CD8-positive, alpha-beta memory T cell (primary cell): Measurements from ENCODE around the gene TTYH3. TPM values are rescaled to one million over a fixed set of nuclear protein-coding genes. Genes with fewer than 3 reads are reported as not detected.

Experiments
- CTCF ChIA-PET: fragments of 350-600 bp; sonication (Branson Sonifier 250); formaldehyde crosslinking; loops from one replicate; lab custom pipeline; 2021; ENCODE audit warnings: antibody characterized with exemption; lab: Charles Lee
- POLR2A ChIA-PET: fragments of 350-600 bp; sonication (Branson Sonifier 250); formaldehyde crosslinking; loops from one replicate; lab custom pipeline; 2021; ENCODE audit warnings: antibody characterized with exemption; lab: Charles Lee
- DNase-seq, 5 donors: peaks; one replicate each; pipeline versions ENCODE4 v3.0.0 to v3.0.0-alpha.2; 2020 to 2022; ENCODE audit warnings: mixed read lengths in 1 of 5
- H3K27ac ChIP-seq: one replicate; pipeline ENCODE4 v1.7.0; 2013; ENCODE audit warnings: low read depth, mild to moderate bottlenecking, low read length, moderate library complexity
- H3K27me3 ChIP-seq: 2 replicates; pipeline ENCODE4 v1.7.0; 2013; ENCODE audit warnings: low read length, mild to moderate bottlenecking; ENCODE audit not compliant: insufficient read depth, poor library complexity, severe bottlenecking
- H3K36me3 ChIP-seq: 2 replicates; pipeline ENCODE4 v1.7.0; 2013; ENCODE audit warnings: mild to moderate bottlenecking, low read length, moderate library complexity; ENCODE audit not compliant: insufficient read depth
- H3K4me1 ChIP-seq: 2 replicates; pipeline ENCODE4 v1.7.0; 2013; ENCODE audit warnings: mild to moderate bottlenecking, low read length, moderate library complexity; ENCODE audit not compliant: insufficient read depth
- H3K4me3 ChIP-seq: 2 replicates; pipeline ENCODE4 v1.7.0; 2013; ENCODE audit warnings: mild to moderate bottlenecking, low read length
- H3K9me3 ChIP-seq: 2 replicates; pipeline ENCODE4 v1.7.0; 2013; ENCODE audit warnings: mild to moderate bottlenecking, low read length
- H3K27ac Mint-ChIP-seq, 8 donors: one replicate each; pipeline ENCODE4 v1.8.0; 2020 to 2021; ENCODE audit warnings: mixed read lengths in 8 of 8, mild to moderate bottlenecking in 6 of 8, inconsistent platforms in 3 of 8, moderate library complexity in 3 of 8
- H3K27me3 Mint-ChIP-seq, 2 donors: one replicate each; pipeline ENCODE4 v1.8.0; 2020 to 2021; ENCODE audit warnings: mixed read lengths in 2 of 2, mild to moderate bottlenecking in 1 of 2, moderate library complexity in 1 of 2
- H3K36me3 Mint-ChIP-seq, 3 donors: one replicate each; pipeline ENCODE4 v1.8.0; 2020 to 2021; ENCODE audit warnings: mixed read lengths in 3 of 3, inconsistent platforms in 1 of 3, mild to moderate bottlenecking in 1 of 3
- H3K4me1 Mint-ChIP-seq, 3 donors: one replicate each; pipeline ENCODE4 v1.8.0; 2020 to 2021; ENCODE audit warnings: mixed read lengths in 3 of 3, inconsistent platforms in 1 of 3, mild to moderate bottlenecking in 1 of 3
- H3K4me3 Mint-ChIP-seq, 7 donors: one replicate each; pipeline ENCODE4 v1.8.0; 2020 to 2021; ENCODE audit warnings: mixed read lengths in 7 of 7, mild to moderate bottlenecking in 6 of 7, moderate library complexity in 4 of 7, inconsistent platforms in 2 of 7
- H3K9me3 Mint-ChIP-seq, 5 donors: one replicate each; pipeline ENCODE4 v1.8.0; 2020 to 2022; ENCODE audit warnings: mixed read lengths in 5 of 5, mild to moderate bottlenecking in 3 of 5, moderate library complexity in 2 of 5, inconsistent platforms in 1 of 5
- polyA plus RNA-seq: library from polyadenylated mRNA; unstranded; fragments of 300-500 nt; fragmentation: Illumina TruSeq; gene quantifications from one replicate; pipeline ENCODE4 v1.2.3, GENCODE V29; 2021
- total RNA-seq, 2 experiments: library from RNA; stranded (reverse); gene quantifications; one replicate each; pipeline ENCODE4 v1.2.3, GENCODE V29; 2021

The TTYH3 gene
- total and polyA plus RNA-seq, 3 experiments from 2014 or later: 2.1 to 22.2 (median 20.2) TPM

DNA sequence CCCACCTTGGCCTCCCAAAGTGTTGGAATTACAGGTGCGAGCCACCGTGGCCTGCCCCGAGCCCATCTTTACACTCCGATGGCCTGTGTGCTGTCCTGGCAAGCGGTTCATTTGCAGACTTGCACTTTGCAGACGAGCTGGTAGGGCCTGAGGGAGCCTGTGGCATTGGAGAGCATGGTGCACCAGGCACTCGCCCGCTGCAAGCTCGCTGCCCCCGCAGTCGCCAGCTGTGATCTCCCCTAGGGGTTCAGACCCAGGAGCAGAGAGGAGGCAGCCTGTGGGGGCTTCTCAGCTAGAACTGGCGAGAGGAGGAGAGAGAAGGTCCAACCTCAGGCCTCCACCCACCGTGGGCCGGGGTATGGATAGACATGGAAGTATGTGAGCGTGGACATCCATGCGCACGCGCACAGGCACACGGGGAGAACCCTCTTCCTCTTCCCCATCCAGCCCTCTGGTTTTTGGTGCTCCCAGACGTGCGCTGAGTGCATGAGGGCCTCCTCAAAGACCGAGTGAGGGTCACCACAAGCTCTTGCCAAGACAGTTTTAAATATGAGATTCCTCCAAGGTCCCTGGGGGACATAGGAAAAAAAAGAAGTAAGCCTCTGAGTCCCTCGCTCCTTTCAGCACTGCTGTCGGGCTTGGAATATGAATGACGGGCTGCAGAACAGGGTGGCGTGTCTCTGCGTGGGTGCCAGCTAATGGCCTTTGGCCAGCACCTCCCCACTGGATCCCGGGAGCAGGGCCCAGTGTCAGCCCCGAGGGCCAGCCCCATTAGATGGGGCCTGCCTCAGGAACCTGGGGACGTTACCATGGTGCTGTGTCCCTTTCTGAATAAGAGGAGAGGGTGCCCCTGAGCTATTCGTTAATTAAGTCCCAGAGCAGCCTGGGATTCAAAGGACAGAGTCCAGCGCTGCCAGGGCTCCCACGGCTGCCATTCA lies 15.1 kb upstream of the TTYH3 start:
- Mint-ChIP-seq H3K4me3 (no peak overlapping the region), H3K27ac (no peak overlapping the region), H3K9me3 (no peaks in the 10 kb centered on the region), H3K36me3 (no peaks in the 10 kb centered on the region), H3K4me1 (no peaks in the 10 kb centered on the region), H3K27me3 (peaks cover 0 to 1% of the 10 kb centered on the region in 2 donors)
- CTCF ChIA-PET: no interaction called here
- DNase-seq: no peak
- Histone ChIP-seq H3K27me3 (no peaks in the 10 kb centered on the region), H3K4me3 (no peak overlapping the region), H3K9me3 (no peaks in the 10 kb centered on the region), H3K27ac (no peak overlapping the region), H3K36me3 (no peaks in the 10 kb centered on the region), H3K4me1 (no peaks in the 10 kb centered on the region)
- POLR2A ChIA-PET: no interaction called here

DNA sequence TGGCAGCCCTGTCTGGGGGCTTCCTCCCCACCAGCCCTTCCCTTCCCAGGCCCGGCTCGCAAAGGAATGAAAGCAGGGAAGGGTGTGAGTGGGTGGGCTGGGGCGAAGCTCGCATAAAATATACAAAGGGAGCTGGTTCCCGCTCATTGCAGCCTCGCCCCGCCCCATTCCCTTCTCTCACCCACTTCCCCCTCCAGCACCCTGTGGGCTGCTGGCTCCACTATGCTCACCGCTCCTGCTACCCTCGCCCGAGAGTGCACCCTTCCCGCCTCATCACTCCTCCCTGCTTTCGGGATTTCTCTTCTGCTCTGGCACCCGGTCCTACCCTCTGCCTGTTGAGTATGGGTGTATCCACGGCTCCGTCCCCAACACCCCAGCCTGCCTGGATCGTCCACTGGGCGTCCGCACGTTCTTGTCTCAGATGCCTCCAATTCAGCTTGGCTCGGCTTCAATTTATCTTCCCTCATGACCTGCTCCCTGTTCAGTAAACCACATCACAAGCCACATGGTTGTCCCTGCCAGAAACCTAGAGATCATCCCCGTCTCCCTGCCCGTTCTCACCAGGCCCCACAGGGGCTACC lies 14.4 kb upstream of the TTYH3 start:
- Histone ChIP-seq H3K9me3 (no peaks in the 10 kb centered on the region), H3K27ac (no peak overlapping the region), H3K27me3 (no peaks in the 10 kb centered on the region), H3K36me3 (no peaks in the 10 kb centered on the region), H3K4me1 (no peaks in the 10 kb centered on the region), H3K4me3 (no peak overlapping the region)
- Mint-ChIP-seq H3K27me3 (peaks cover 0 to 1% of the 10 kb centered on the region in 2 donors), H3K9me3 (no peaks in the 10 kb centered on the region), H3K4me1 (no peaks in the 10 kb centered on the region), H3K4me3 (no peak overlapping the region), H3K27ac (no peak overlapping the region), H3K36me3 (no peaks in the 10 kb centered on the region)
- ChIA-PET POLR2A (no interaction called here), CTCF (no interaction called here)
- no peak for DNase-seq

DNA sequence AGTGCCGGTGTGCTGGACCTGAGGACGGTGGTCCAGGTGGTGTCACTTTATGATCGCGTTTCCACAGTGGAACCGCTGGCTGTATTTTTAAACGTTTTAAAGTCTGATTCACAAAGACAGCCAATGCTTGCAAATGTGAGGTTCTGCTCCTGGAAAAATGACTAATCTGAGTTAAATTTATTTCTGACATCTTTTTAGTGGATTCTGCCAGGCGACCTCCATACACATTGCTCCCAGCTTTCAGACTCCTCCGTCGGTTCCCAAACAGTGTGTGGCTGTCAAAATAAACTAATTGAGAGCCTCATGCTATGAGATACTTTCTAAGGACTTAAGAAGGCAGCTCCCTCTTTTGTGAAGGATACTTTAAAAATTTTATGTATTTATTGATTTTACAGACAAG lies 12.7 kb upstream of the TTYH3 start:
- H3K27ac Mint-ChIP-seq: no peak overlapping the region
- Histone ChIP-seq H3K4me1 (no peaks in the 10 kb centered on the region), H3K4me3 (no peak overlapping the region), H3K27ac (no peak overlapping the region), H3K9me3 (no peaks in the 10 kb centered on the region), H3K27me3 (no peaks in the 10 kb centered on the region), H3K36me3 (no peaks in the 10 kb centered on the region)
- peaks cover 0 to 1% of the 10 kb centered on the region in 2 donors for H3K27me3 Mint-ChIP-seq
- ChIA-PET CTCF (interaction anchor here (1.5 kb wide), 1 partner anchor 91 kb away, joined by 5 read pairs; no protein-coding TSS in a partner anchor), POLR2A (no interaction called here)
- H3K4me3 Mint-ChIP-seq: no peak overlapping the region
- H3K36me3 Mint-ChIP-seq: no peaks in the 10 kb centered on the region
- DNase-seq: no peak
- no peaks in the 10 kb centered on the region for H3K9me3 Mint-ChIP-seq
- H3K4me1 Mint-ChIP-seq: no peaks in the 10 kb centered on the region

DNA sequence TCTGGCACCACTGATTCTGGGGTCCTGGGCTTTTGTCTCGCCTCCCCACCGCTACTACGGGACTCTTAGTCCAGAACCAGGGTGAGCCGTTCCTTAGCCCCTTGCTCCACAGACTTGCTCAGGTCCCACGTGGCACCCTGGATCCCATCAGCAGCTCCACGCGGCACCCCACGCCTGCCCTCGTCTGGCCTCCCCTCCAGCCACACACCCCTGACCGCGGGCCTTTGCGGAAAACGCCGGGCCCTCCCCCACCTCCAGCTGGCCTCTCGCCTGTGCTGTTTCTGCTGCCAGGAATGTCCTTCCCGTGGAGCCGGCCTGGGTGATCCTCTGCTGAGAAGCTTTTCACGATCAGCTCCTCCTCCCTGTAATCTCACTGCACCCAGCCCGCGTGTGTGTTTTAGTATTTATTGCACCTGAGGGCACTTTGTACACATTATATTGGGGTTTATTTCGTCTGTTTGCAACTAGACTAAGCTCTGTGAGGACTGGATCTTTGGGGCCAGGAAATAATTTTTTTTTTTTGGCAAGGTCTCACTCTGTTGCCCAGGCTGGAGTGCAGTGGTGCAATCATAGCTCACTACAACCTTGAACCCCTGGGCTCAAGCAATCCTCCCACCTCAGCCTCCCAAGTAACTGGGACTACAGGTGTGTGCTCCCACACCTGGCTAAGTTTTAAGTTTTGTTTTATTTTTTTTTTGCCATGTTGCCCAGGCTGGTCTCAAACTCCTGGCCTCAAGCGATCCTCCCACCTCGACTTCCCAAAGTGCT lies 10.5 kb upstream of the TTYH3 start:
- no peaks in the 10 kb centered on the region for H3K36me3 ChIP-seq
- H3K27ac ChIP-seq: no peak overlapping the region
- no peaks in the 10 kb centered on the region for H3K9me3 ChIP-seq
- ChIA-PET CTCF (interaction anchor here (1.7 kb wide), 1 partner anchor 10 kb away, joined by 4 read pairs; the partner anchor contains the start of gene TTYH3), POLR2A (no interaction called here)
- no peaks in the 10 kb centered on the region for H3K4me1 ChIP-seq
- DNase-seq: no peak
- Mint-ChIP-seq H3K4me3 (no peak overlapping the region), H3K27ac (no peak overlapping the region), H3K9me3 (no peaks in the 10 kb centered on the region), H3K4me1 (no peaks in the 10 kb centered on the region), H3K36me3 (no peaks in the 10 kb centered on the region), H3K27me3 (peaks cover 1 to 2% of the 10 kb centered on the region in 2 donors)
- H3K4me3 ChIP-seq: no peak overlapping the region
- H3K27me3 ChIP-seq: no peaks in the 10 kb centered on the region

DNA sequence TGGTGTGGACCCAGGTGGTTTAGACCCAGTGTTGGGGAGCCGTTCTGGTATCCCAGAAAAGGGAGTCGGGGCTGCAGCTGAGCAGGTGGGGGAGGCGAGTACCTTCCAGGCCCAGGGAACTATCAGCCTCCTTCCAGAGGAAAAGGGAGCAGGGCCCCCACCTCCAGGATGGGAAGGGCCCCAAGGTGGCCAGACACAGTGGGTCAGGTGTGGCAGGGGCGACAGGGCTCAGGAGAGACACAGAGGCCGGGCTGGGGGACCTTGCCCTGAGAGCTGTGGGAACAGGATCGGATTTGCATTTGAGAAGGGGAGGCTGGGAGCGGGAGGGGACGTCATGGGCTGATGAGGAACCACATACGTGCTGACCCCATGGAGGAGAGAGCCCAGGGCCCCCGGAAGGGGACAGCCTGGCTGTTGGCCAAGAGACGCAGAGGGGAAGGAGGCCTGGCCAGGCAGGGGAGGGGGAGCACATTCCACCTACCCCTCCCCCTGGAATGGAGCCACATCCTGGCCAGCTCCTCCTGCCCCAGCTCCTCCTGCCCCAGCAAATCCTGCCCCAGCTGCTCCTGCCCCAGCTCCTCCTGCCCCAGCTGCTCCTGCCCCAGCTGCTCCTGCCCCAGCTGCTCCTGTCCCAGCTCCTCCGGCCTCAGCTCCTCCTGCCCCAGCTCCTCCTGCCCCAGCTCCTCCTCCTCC lies 9.7 kb upstream of the TTYH3 start:
- Histone ChIP-seq H3K27me3 (no peaks in the 10 kb centered on the region), H3K4me3 (no peak overlapping the region), H3K27ac (no peak overlapping the region), H3K9me3 (no peaks in the 10 kb centered on the region), H3K4me1 (no peaks in the 10 kb centered on the region), H3K36me3 (no peaks in the 10 kb centered on the region)
- peaks cover 1 to 6% of the 10 kb centered on the region in 2 donors for H3K27me3 Mint-ChIP-seq
- ChIA-PET CTCF (interaction anchor here (1.7 kb wide), 1 partner anchor 9 kb away, joined by 4 read pairs; the partner anchor contains the start of gene TTYH3), POLR2A (interaction anchor here (1.4 kb wide), 1 partner anchor 9 kb away, joined by 3 read pairs; the partner anchor contains the start of gene TTYH3)
- H3K27ac Mint-ChIP-seq: no peak overlapping the region
- no peaks in the 10 kb centered on the region for H3K9me3 Mint-ChIP-seq
- DNase-seq: no peak
- H3K36me3 Mint-ChIP-seq: no peaks in the 10 kb centered on the region
- no peak overlapping the region for H3K4me3 Mint-ChIP-seq
- H3K4me1 Mint-ChIP-seq: no peaks in the 10 kb centered on the region

DNA sequence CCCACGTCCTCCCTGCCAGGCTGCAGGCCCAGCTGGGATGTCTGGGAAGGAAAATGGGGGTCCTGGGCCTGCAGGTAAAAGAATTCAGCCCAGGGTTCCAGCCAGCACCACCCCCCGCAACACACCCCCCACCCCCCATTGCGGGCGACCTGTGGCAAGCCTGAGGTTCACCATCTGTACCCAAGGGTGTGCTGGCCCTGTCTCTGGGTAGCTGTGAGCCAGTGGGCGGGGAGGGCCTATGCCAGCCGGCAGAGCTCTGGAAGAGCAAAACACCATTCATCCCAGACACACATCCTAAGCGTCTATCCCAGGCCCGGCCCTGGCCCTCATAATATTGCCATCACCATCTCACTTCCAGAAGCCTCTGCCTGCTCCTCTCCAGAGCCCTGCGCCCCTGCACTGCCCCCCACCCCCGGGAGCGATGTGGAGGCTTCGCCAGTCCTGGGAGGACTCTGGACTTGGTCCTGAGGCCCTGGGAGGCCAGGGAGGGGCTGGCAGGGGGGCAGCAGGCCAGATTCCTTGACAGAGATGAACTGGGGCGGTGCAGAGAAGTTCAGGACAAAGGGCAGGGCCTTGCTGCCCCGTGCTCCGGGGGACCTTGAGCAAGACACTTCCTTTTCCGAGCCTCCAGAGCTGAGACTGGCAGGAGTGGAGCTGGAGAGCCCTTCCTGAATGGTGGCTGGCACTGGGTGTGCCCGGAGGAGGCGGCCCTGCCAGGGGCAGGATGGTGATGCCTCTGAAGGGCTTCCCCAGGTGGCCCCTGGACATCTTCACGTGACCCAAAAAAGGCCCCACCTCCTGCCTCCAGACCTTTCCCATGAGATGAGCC lies 8.7 kb upstream of the TTYH3 start:
- POLR2A ChIA-PET: interaction anchor here (1.4 kb wide), 1 partner anchor 8 kb away, joined by 3 read pairs; the partner anchor contains the start of gene TTYH3
- H3K36me3 Mint-ChIP-seq: no peaks in the 10 kb centered on the region
- H3K27ac ChIP-seq: no peak overlapping the region
- H3K4me3 Mint-ChIP-seq: no peak overlapping the region
- no peaks in the 10 kb centered on the region for H3K9me3 Mint-ChIP-seq
- no peaks in the 10 kb centered on the region for H3K4me1 ChIP-seq
- no peaks in the 10 kb centered on the region for H3K27me3 ChIP-seq
- no peak overlapping the region for H3K4me3 ChIP-seq
- no peaks in the 10 kb centered on the region for H3K9me3 ChIP-seq
- CTCF ChIA-PET: no interaction called here
- H3K27me3 Mint-ChIP-seq: peaks cover 1 to 9% of the 10 kb centered on the region in 2 donors
- no peaks in the 10 kb centered on the region for H3K4me1 Mint-ChIP-seq
- DNase-seq: no peak
- H3K27ac Mint-ChIP-seq: no peak overlapping the region
- H3K36me3 ChIP-seq: no peaks in the 10 kb centered on the region

DNA sequence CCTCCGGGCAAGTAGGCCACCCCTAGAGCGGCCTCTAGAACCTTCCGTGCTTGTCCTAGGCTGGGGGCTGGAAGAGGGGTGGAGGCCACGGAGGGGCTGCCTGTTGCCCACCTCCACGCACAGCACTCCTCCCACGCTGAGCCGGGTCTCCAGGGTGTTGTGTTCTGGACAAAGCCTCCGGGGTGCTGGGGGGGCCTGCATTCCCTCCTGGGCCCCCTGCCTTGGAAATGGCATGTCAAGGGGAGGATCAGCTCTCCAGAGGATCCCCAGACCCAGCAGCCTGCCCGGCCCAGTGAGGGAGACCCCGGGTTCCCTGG lies 8.1 kb upstream of the TTYH3 start:
- Histone ChIP-seq H3K27me3 (no peaks in the 10 kb centered on the region), H3K27ac (no peak overlapping the region), H3K9me3 (no peaks in the 10 kb centered on the region), H3K4me3 (no peak overlapping the region), H3K4me1 (no peaks in the 10 kb centered on the region), H3K36me3 (no peaks in the 10 kb centered on the region)
- no peak overlapping the region for H3K4me3 Mint-ChIP-seq
- no peak for DNase-seq
- H3K36me3 Mint-ChIP-seq: no peaks in the 10 kb centered on the region
- H3K27me3 Mint-ChIP-seq: peaks cover 1 to 10% of the 10 kb centered on the region in 2 donors
- no peaks in the 10 kb centered on the region for H3K4me1 Mint-ChIP-seq
- ChIA-PET CTCF (no interaction called here), POLR2A (interaction anchor here (1.4 kb wide), 1 partner anchor 8 kb away, joined by 3 read pairs; the partner anchor contains the start of gene TTYH3)
- no peaks in the 10 kb centered on the region for H3K9me3 Mint-ChIP-seq
- H3K27ac Mint-ChIP-seq: peak overlapping the region in 1 of 8 donors; percentile 70
